CD4-positive, alpha-beta T cell treated with Interleukin-4 for 1 hour (primary cell): ENCODE results near the gene SYT17.

Source experiments
- DNase-seq, 2 donors: peaks; one replicate each; pipeline ENCODE4 v3.0.0-alpha.2; 2020 to 2022

Gene SYT17

GRCh38 chr16:19139436-19140091 lies 28.5 kb upstream of the SYT17 start:
- DNase-seq = no peak

- no peak for DNase-seq
These were observed 27.6 kb upstream of the SYT17 start for GRCh38 chr16:19140396-19140795.

GRCh38 chr16:19142939-19143598 lies 25.0 kb upstream of the SYT17 start:
- no peak for DNase-seq

GRCh38 chr16:19143599-19143956 lies 24.5 kb upstream of the SYT17 start:
- no peak for DNase-seq

- DNase-seq = no peak
These were observed 23.0 kb upstream of the SYT17 start for GRCh38 chr16:19145010-19145409.

GRCh38 chr16:19147126-19147525 lies 20.9 kb upstream of the SYT17 start:
- no peak for DNase-seq

- no peak for DNase-seq
These were observed 20.4 kb upstream of the SYT17 start for GRCh38 chr16:19147627-19148026.

- no peak for DNase-seq
These were observed 19.9 kb upstream of the SYT17 start for GRCh38 chr16:19148189-19148588.

- no peak for DNase-seq
These were observed 16.7 kb upstream of the SYT17 start for GRCh38 chr16:19151310-19151709.

- DNase-seq = no peak
These were observed 16.0 kb upstream of the SYT17 start for GRCh38 chr16:19152042-19152441.

- DNase-seq = no peak
These were observed 14.2 kb upstream of the SYT17 start for GRCh38 chr16:19153876-19154275.

GRCh38 chr16:19162085-19162484 lies 6.0 kb upstream of the SYT17 start:
- no peak for DNase-seq

- no peak for DNase-seq
These were observed 4.8 kb upstream of the SYT17 start for GRCh38 chr16:19163215-19163614.

- DNase-seq = no peak
These were observed 3.8 kb upstream of the SYT17 start for GRCh38 chr16:19164285-19164684.

- no peak for DNase-seq
These were observed 2.9 kb upstream of the SYT17 start for GRCh38 chr16:19165101-19165500.

GRCh38 chr16:19166500-19166899 lies 1.5 kb upstream of the SYT17 start:
- DNase-seq = no peak

GRCh38 chr16:19168371-19169081 lies 486 bp downstream of the SYT17 start:
- DNase-seq = no peak

GRCh38 chr16:19169082-19169639 lies 1.1 kb downstream of the SYT17 start:
- no peak for DNase-seq

GRCh38 chr16:19170043-19170655 lies 2.1 kb downstream of the SYT17 start:
- no peak for DNase-seq

GRCh38 chr16:19172098-19172780 lies 4.2 kb downstream of the SYT17 start:
- no peak for DNase-seq

- DNase-seq = no peak
These were observed 5.0 kb downstream of the SYT17 start for GRCh38 chr16:19173059-19173458.

GRCh38 chr16:19173649-19174383 lies 5.8 kb downstream of the SYT17 start:
- DNase-seq = no peak
